ENCODE measurements around the gene ISG20.
A peak's percentile ranks its signal among the peaks of the same experiment; 100 is the strongest.

Gene ISG20

DNA sequence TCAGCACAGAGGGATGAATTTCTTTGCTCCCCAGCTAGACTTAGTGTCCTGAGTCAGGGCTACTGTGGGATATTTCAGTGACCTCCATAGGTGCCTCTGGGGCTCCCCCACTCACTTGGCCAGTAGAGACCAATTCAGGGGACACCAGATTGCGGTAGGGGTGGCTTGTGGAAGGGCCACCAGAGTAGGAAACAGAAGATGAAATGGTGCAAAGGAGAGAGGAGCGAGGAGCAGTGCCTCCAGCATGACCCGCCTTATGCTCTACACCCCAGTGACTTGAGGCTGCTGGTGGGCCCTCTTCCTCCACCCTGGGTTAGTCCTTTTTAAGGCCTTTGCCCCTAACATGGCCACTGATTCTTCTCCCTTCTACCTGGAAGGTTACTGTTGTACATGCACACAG, 15.2 kb upstream of the ISG20 start:
- H3K4me3 ChIP-seq (ENCODE audit: low read depth, low read length): no peak overlapping the region
- DNase-seq (ENCODE audit: low read depth): no peak
- TF ChIP-seq, protein P1, sequence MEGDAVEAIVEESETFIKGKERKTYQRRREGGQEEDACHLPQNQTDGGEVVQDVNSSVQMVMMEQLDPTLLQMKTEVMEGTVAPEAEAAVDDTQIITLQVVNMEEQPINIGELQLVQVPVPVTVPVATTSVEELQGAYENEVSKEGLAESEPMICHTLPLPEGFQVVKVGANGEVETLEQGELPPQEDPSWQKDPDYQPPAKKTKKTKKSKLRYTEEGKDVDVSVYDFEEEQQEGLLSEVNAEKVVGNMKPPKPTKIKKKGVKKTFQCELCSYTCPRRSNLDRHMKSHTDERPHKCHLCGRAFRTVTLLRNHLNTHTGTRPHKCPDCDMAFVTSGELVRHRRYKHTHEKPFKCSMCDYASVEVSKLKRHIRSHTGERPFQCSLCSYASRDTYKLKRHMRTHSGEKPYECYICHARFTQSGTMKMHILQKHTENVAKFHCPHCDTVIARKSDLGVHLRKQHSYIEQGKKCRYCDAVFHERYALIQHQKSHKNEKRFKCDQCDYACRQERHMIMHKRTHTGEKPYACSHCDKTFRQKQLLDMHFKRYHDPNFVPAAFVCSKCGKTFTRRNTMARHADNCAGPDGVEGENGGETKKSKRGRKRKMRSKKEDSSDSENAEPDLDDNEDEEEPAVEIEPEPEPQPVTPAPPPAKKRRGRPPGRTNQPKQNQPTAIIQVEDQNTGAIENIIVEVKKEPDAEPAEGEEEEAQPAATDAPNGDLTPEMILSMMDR (IDR thresholded peaks at IDR 0.05; ENCODE audit: control insufficient read depth, extremely low read depth, insufficient read depth): no peak

GRCh38 chr15:88624156-88624970, 14.5 kb upstream of the ISG20 start:
- peak overlapping the region; percentile 6; the same call in 1 of the 2 replicates for H3K4me3 ChIP-seq (ENCODE audit: low read depth, low read length)
- TF ChIP-seq, protein P1 (IDR thresholded peaks at IDR 0.05; ENCODE audit: control insufficient read depth, extremely low read depth, insufficient read depth): no peak
- no peak for DNase-seq (ENCODE audit: low read depth)

DNA sequence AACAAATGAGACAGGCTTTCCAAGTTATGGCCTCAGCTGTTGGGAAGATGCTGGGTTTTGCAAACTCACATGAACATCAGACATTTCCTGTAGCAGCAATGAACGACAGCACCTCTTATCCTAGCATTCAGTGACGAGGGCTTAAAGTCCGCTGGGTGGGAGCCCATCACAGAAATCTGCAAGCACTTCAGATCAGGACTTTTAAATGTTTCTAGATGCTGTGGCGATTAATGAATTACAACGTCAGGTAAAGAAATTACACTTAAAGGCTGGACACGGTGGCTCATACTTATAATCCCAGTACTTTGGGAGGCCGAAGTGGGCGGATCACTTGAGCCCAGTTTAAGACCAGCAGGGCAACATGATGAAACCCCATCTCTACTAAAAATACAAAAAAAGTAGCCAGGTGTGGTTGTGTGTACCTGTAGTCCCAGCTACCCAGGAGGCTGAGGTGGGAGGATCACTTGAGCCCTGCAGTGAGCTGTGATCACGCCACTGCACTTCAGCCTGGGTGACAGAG, 13.8 kb upstream of the ISG20 start:
- DNase-seq (ENCODE audit: low read depth): peak; percentile 79
- peak overlapping the region; percentile 16; the same call in 1 of the 2 replicates for H3K4me3 ChIP-seq (ENCODE audit: low read depth, low read length)
- TF ChIP-seq, protein P1 (IDR thresholded peaks at IDR 0.05; ENCODE audit: control insufficient read depth, extremely low read depth, insufficient read depth): no peak

GRCh38 chr15:88625943-88626741, 12.7 kb upstream of the ISG20 start:
- DNase-seq (ENCODE audit: low read depth): no peak
- TF ChIP-seq, protein P1 (IDR thresholded peaks at IDR 0.05; ENCODE audit: control insufficient read depth, extremely low read depth, insufficient read depth): no peak
- no peak overlapping the region for H3K4me3 ChIP-seq (ENCODE audit: low read depth, low read length)

- TF ChIP-seq, protein P1 (IDR thresholded peaks at IDR 0.05; ENCODE audit: control insufficient read depth, extremely low read depth, insufficient read depth): no peak
- no peak overlapping the region for H3K4me3 ChIP-seq (ENCODE audit: low read depth, low read length)
- DNase-seq (ENCODE audit: low read depth): no peak
These were observed 11.4 kb upstream of the ISG20 start for GRCh38 chr15:88627463-88627862.

DNA sequence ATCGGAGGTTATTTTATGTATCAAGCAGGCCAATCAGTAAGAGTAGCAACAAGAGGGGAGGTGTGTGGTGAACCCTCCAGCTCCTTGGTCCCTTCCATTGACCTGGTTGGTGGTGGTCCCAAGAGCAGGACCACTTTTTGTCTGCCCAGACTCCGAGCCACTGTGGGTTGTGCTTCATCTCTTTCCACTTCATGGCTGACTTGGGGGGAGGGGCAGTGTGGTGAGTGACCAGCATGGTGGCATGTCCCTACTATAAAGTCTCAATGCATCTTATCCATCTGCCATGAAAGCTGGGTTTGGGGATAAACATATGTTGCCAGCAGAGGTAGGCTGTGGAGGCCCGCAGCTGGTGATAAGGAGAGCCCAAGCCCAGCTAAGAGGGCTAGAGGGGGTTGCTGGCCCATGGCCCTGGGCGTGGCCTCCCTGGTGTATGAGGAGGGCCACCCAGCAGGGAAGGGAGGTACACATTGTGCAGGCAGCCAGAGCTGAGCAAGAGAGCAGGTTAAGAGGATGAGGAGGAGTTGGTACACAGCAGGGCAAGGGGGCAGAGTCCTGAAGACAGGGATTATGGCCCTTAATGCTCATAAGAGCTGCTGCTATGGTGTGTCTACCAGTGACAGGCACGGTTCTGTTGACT, 10.7 kb upstream of the ISG20 start:
- no peak for DNase-seq (ENCODE audit: low read depth)
- H3K4me3 ChIP-seq (ENCODE audit: low read depth, low read length): no peak overlapping the region
- TF ChIP-seq, protein P1 (IDR thresholded peaks at IDR 0.05; ENCODE audit: control insufficient read depth, extremely low read depth, insufficient read depth): no peak
